Psoas muscle (tissue), 8 donors: ENCODE results near the gene PTPRM. TPM values are rescaled to one million over a fixed set of nuclear protein-coding genes. Genes with fewer than 3 reads are reported as not detected.

Experiments
- ATAC-seq, 4 donors: fragments of 200-7000 bp; cut with Tn5 transposase; one replicate each; pipeline ENCODE4 v1.9.1; 2020; ENCODE audit warnings: moderate library complexity in 3 of 4, mild to moderate bottlenecking in 2 of 4
- DNase-seq, 2 donors: peaks; one replicate each; pipeline ENCODE4 v3.0.0-alpha.2; 2020
- H3K27ac ChIP-seq: fragments of 200-600 bp; one replicate; pipeline ENCODE4 v1.8.0; 2022
- H3K27me3 ChIP-seq, 3 donors: fragments of 200-600 bp in 1 of 3; one replicate each; pipeline versions ENCODE4 v1.6.1 to v1.8.0; 2013 to 2022; ENCODE audit warnings: low read length in 2 of 3, mild to moderate bottlenecking in 2 of 3, moderate library complexity in 1 of 3; ENCODE audit not compliant: insufficient read depth in 3 of 3
- H3K36me3 ChIP-seq, 2 donors: fragments of 200-600 bp in 1 of 2; one replicate each; pipeline versions ENCODE4 v1.6.1 to v1.8.0; 2013 to 2022; ENCODE audit warnings: low read depth in 1 of 2, mild to moderate bottlenecking in 1 of 2, moderate library complexity in 1 of 2; ENCODE audit not compliant: insufficient read depth in 1 of 2
- H3K4me1 ChIP-seq: fragments of 200-600 bp; one replicate; pipeline ENCODE4 v1.8.0; 2022
- H3K4me3 ChIP-seq: fragments of 200-600 bp; one replicate; pipeline ENCODE4 v1.8.0; 2022; ENCODE audit warnings: mild to moderate bottlenecking
- H3K9me3 ChIP-seq: fragments of 200-600 bp; one replicate; pipeline ENCODE4 v1.8.0; 2022
- WGBS, 3 donors: extraction: QIAGEN DNeasy Blood & Tissue Kit; methylation state at CpG; one replicate each; pipeline versions ENCODE4 v1.1.6 to v1.1.7; 2013; 5-methylcytosine and 5-hydroxymethylcytosine counted together
- intact Hi-C, 2 donors: fragments of 100-400 bp; cut with DNase I; formaldehyde crosslinking; loops; one replicate each; pipeline versions ENCODE4 v1.11.0 to v1.14.2; 2022
- polyA plus RNA-seq, 3 donors: library from polyadenylated mRNA; stranded (reverse); fragments of 200-250 nt; gene quantifications; one replicate each; pipeline ENCODE4 v1.2.3, GENCODE V29; 2013
- total RNA-seq, 4 donors: library from RNA; stranded (reverse); fragmentation: NEBNext Ultra II Directional in 2 of 4; extraction: Animal tissue kit (Norgen Biotek cat#: 25700) in 2 of 4; gene quantifications; one replicate each; pipeline versions ENCODE4 v1.2.1 to v1.2.4, GENCODE V29; 2021 to 2023
- TF ChIP-seq, protein P1 (sequence below): fragments of 200-600 bp; IDR thresholded peaks from one replicate; pipeline ENCODE4 v1.8.0; 2022; ENCODE audit warnings: antibody characterized with exemption
- donor health status: healthy with polysubstance abuse.
- donor health status: DM: no; HTN: no; CAD: no; lungs with moderate emphysema.
- donor health status: Bipolar disorder and iron deficiency.
- donor health status: healthy.
- donor health status: DM: yes; HTN: yes; CAD: no.
- donor health status: DM: no; HTN: no; CAD: no.
- donor health status: DM: no; HTN: no; CAD: no.
- donor health status: DM: yes; HTN: yes; CAD: no.

The PTPRM gene
- total and polyA plus RNA-seq, 7 donors, result 27.4 to 78.9 (median 39.0) TPM

DNA sequence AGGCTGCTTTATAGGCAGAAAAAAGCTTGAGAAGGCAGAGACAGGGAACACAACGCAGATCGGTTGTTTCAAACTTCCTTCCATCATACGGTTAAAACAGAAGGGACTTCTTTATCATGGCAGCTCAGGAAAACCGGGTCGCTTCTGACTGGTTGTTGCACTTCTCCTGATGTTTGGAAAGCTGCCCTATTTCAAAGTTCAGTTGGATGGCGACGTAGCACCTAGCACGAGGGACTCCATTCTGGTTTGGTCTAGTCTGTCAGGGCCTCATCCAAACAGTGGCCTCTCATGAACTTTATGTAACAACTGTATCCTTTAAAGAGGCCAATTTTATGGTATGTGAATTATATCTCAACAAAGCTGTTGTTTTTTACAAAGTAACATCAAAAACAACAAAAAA, 832.0 kb downstream of the PTPRM start:
- peaks cover 0 to 57% of the 10 kb centered on the region in 2 donors for H3K36me3 ChIP-seq
- intact Hi-C loops, result loop anchor here in 1 of 2 donors (10.0 kb wide), 1 partner anchor 314 kb away; no protein-coding TSS in a partner anchor
- WGBS, 3 donors, result 84 to 91% (median 86%) methylated on average over 8 of the region's 8 CpGs

DNA sequence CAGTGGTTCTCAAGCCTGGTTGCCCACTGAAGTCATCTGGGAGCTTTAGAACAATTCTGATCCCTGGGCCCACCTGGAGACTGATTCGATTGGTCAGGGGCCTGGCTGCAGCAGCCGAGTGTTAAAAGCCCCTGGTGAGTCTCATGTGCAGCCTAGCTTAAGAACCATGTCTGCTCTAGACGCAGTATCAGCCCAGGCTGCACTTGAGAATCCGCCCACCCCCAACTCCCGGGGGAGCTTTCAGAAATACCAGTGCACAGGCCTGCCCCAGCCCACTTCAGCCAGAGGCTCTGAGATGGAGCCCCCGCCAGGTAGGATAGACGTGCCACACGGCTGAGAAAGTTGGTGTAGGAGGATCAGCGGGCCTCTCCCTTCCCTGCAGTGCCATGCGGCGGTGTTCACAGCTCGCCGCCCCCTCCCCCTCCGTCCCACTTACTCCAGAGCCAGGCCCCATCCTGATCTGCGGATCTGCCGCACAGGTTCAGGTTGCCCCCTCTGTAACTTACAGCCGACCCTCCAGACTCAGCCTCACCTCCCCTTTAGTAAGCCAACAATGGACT, 833.2 kb downstream of the PTPRM start:
- H3K4me1 ChIP-seq, result no peaks in the 10 kb centered on the region
- 82 to 90% (median 88%) methylated on average over 17 of the region's 17 CpGs for WGBS, 3 donors
- intact Hi-C loops, result no loop called here
- H3K27ac ChIP-seq, result no peak overlapping the region
- no peaks in the 10 kb centered on the region for H3K27me3 ChIP-seq
- TF ChIP-seq, protein P1, sequence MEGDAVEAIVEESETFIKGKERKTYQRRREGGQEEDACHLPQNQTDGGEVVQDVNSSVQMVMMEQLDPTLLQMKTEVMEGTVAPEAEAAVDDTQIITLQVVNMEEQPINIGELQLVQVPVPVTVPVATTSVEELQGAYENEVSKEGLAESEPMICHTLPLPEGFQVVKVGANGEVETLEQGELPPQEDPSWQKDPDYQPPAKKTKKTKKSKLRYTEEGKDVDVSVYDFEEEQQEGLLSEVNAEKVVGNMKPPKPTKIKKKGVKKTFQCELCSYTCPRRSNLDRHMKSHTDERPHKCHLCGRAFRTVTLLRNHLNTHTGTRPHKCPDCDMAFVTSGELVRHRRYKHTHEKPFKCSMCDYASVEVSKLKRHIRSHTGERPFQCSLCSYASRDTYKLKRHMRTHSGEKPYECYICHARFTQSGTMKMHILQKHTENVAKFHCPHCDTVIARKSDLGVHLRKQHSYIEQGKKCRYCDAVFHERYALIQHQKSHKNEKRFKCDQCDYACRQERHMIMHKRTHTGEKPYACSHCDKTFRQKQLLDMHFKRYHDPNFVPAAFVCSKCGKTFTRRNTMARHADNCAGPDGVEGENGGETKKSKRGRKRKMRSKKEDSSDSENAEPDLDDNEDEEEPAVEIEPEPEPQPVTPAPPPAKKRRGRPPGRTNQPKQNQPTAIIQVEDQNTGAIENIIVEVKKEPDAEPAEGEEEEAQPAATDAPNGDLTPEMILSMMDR, result no peak
- no peaks in the 10 kb centered on the region for H3K9me3 ChIP-seq
- H3K36me3 ChIP-seq, result peaks cover 0 to 54% of the 10 kb centered on the region in 2 donors
- no peak for DNase-seq
- H3K4me3 ChIP-seq, result no peak overlapping the region
- peak in 1 of 4 donors; percentile 31 for ATAC-seq

More for the DNA sequence above, 832.0 kb downstream of the PTPRM start:
- TF ChIP-seq, protein P1, result no peak
- DNase-seq (no peak), ATAC-seq (no peak)
- no peak overlapping the region for H3K27ac ChIP-seq
- no peaks in the 10 kb centered on the region for H3K4me1 ChIP-seq
- H3K27me3 ChIP-seq, result no peaks in the 10 kb centered on the region
- no peak overlapping the region for H3K4me3 ChIP-seq
- no peaks in the 10 kb centered on the region for H3K9me3 ChIP-seq

- TF ChIP-seq, protein P1, result no peak
- H3K9me3 ChIP-seq, result no peaks in the 10 kb centered on the region
- WGBS, 3 donors, result 48 to 72% (median 56%) methylated on average over 2 of the region's 2 CpGs
- H3K27ac ChIP-seq, result no peak overlapping the region
- H3K36me3 ChIP-seq, result peaks cover 0 to 54% of the 10 kb centered on the region in 2 donors
- DNase-seq (no peak), ATAC-seq (no peak)
- no peaks in the 10 kb centered on the region for H3K27me3 ChIP-seq
- intact Hi-C loops, result no loop called here
- H3K4me3 ChIP-seq, result no peak overlapping the region
- no peaks in the 10 kb centered on the region for H3K4me1 ChIP-seq
Observed at GRCh38 chr18:8400825-8401224, 833.7 kb downstream of the PTPRM start.

DNA sequence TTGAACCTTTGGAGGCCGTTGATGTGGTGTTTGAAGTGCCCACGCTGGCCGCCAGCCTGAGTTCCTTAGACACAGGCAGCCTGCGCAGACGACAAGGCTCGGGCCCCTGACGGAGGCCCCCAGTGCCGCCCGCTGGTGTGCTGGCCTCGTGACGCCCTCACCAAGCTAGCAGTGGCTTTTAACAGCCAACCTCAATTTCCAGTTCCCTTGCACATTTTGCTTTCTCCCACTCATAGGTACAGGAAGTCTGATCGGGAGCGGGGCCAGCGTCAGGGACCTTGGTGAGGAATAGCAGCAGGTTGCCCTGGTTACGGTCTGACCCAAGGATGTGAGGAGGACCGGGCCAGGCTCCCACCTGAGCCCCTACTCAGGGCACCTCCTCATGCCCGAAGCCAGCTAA, 834.5 kb downstream of the PTPRM start:
- H3K36me3 ChIP-seq, result peaks cover 0 to 56% of the 10 kb centered on the region in 2 donors
- intact Hi-C loops, result no loop called here
- no peaks in the 10 kb centered on the region for H3K4me1 ChIP-seq
- H3K27ac ChIP-seq, result no peak overlapping the region
- 94 to 95% (median 95%) methylated on average over 17 of the region's 17 CpGs for WGBS, 3 donors
- no peaks in the 10 kb centered on the region for H3K9me3 ChIP-seq
- H3K4me3 ChIP-seq, result no peak overlapping the region
- ATAC-seq (no peak), DNase-seq (no peak)
- TF ChIP-seq, protein P1, result no peak
- H3K27me3 ChIP-seq, result no peaks in the 10 kb centered on the region

DNA sequence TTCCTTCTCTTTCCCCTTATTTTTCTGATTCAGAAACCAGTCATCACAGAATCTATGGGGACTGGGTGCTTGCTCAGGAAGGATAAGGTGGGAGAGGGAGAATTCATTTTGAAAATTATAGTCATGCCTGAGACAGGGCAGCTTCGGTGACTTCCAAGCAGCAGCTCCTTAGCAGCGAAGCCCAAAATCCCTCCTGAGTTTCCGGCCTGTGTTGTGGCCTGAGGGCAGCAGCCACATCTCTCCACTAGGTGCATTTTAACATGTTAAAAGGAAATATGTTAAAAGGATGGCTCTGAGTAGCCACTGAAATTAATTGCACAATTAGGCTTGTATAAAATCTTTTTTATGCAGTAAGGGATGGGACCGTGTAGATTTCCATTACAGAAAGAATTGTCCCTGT, 835.1 kb downstream of the PTPRM start:
- ATAC-seq (no peak), DNase-seq (no peak)
- peaks cover 3 to 54% of the 10 kb centered on the region in 2 donors for H3K36me3 ChIP-seq
- H3K4me3 ChIP-seq, result no peak overlapping the region
- no peaks in the 10 kb centered on the region for H3K27me3 ChIP-seq
- 90 to 92% (median 90%) methylated on average over 4 of the region's 4 CpGs for WGBS, 3 donors
- intact Hi-C loops, result no loop called here
- TF ChIP-seq, protein P1, result no peak
- no peaks in the 10 kb centered on the region for H3K4me1 ChIP-seq
- H3K27ac ChIP-seq, result no peak overlapping the region
- no peaks in the 10 kb centered on the region for H3K9me3 ChIP-seq
